GM12878 (cell line): Measurements from ENCODE around the gene TLX2. TPM values are rescaled to one million over a fixed set of nuclear protein-coding genes. Genes with fewer than 3 reads are reported as not detected.

Experiments used
- ATAC-seq: fragments of 200-7000 bp; cut with Tn5 transposase; 3 replicates; pipeline ENCODE4 v1.9.1; 2020; ENCODE audit warnings: mild to moderate bottlenecking, moderate library complexity
- BruUV-seq: library from RNA; stranded (reverse); fragments of 400-500 nt; replicated peaks from 2 replicates; lab custom pipeline; 2021; lab: Mats Ljungman, UMichigan
- CTCF ChIA-PET: fragments of 300-600 bp; sonication (Branson Sonifier 250); formaldehyde crosslinking; extraction: SDS; loops from one replicate; lab custom pipeline; 2021; ENCODE audit warnings: inconsistent platforms; lab: Yijun Ruan, JAX
- POLR2A ChIA-PET: fragments of 350-600 bp; formaldehyde crosslinking; extraction: SDS; loops from one replicate; lab custom pipeline; 2021; ENCODE audit warnings: inconsistent platforms; lab: Charles Lee
- RAD21 ChIA-PET: fragments of 300-600 bp; sonication (Branson Sonifier 250); formaldehyde crosslinking; loops from one replicate; lab custom pipeline; 2023; ENCODE audit warnings: antibody characterized with exemption; ENCODE audit not compliant: unreplicated experiment; lab: Charles Lee
- SMC1A ChIA-PET: fragments of 300-600 bp; sonication (Branson Sonifier 250); formaldehyde crosslinking; loops from one replicate; lab custom pipeline; 2023; ENCODE audit not compliant: unreplicated experiment, uncharacterized antibody; lab: Charles Lee
- DNase-seq: peaks from one replicate; pipeline ENCODE4 v3.0.0-alpha.2; 2011; ENCODE audit warnings: low read depth, low spot score
- FAIRE-seq: peaks from 3 replicates; lab custom pipeline; 2011; peaks lifted over from hg19 to GRCh38; lab: Jason Lieb, UNC
- H2AFZ ChIP-seq: 2 replicates; pipeline ENCODE4 v1.6.0; 2011; ENCODE audit warnings: low read depth, low read length, control low read depth; ENCODE audit not compliant: control insufficient read depth
- H3K27ac ChIP-seq: 2 replicates; pipeline ENCODE4 v1.5.1; 2011; ENCODE audit warnings: control low read depth; ENCODE audit not compliant: control insufficient read depth, insufficient read depth
- H3K27me3 ChIP-seq, 2 experiments: replicated peaks in 1 of 2; 2 replicates each; pipeline versions ENCODE4 v1.6.0 to v1.6.1; 2011; ENCODE audit warnings: low read length in 1 of 2; ENCODE audit not compliant: control insufficient read depth in 2 of 2, insufficient read depth in 2 of 2
- H3K36me3 ChIP-seq, 2 experiments: 2 replicates each; pipeline ENCODE4 v1.5.1; 2011; ENCODE audit warnings: low read length in 1 of 2; ENCODE audit not compliant: control insufficient read depth in 2 of 2, insufficient read depth in 2 of 2
- H3K4me1 ChIP-seq: 2 replicates; pipeline ENCODE4 v1.6.1; 2011; ENCODE audit warnings: mild to moderate bottlenecking, low read length, moderate library complexity, mixed read lengths; ENCODE audit not compliant: control insufficient read depth, insufficient read depth
- H3K4me2 ChIP-seq: 2 replicates; pipeline ENCODE4 v1.6.0; 2011; ENCODE audit warnings: control low read depth; ENCODE audit not compliant: control insufficient read depth, insufficient read depth
- H3K4me3 ChIP-seq: fragments of 200-600 bp; sonication (generic); 2 replicates; pipeline ENCODE4 v1.5.1; 2016
- H3K79me2 ChIP-seq: 2 replicates; pipeline ENCODE4 v1.6.0; 2011; ENCODE audit warnings: low read length; ENCODE audit not compliant: control insufficient read depth, insufficient read depth
- H3K9ac ChIP-seq: 2 replicates; pipeline ENCODE4 v1.8.0; 2011; ENCODE audit warnings: low read length, control low read depth, mixed read lengths; ENCODE audit not compliant: control insufficient read depth, insufficient read depth
- H3K9me3 ChIP-seq: replicated peaks from 3 replicates; pipeline ENCODE4 v1.5.1; 2011; ENCODE audit warnings: mild to moderate bottlenecking, low read length; ENCODE audit not compliant: control insufficient read depth, insufficient read depth
- H4K20me1 ChIP-seq: 2 replicates; pipeline ENCODE4 v1.6.0; 2011; ENCODE audit not compliant: control insufficient read depth, insufficient read depth
- ATF3 ChIP-seq: IDR thresholded peaks from 2 replicates; pipeline ENCODE4 v1.6.1; 2011; ENCODE audit warnings: low read depth, mild to moderate bottlenecking, low read length, moderate library complexity, borderline replicate concordance; ENCODE audit errors: extremely low read depth
- IRF5 ChIP-seq: fragments of 450-650 bp; IDR thresholded peaks from 2 replicates; pipeline ENCODE4 v1.6.1; 2017; ENCODE audit warnings: borderline replicate concordance
- NFYB ChIP-seq: IDR thresholded peaks from 2 replicates; pipeline ENCODE4 v1.6.1; 2011; ENCODE audit warnings: low read depth, mild to moderate bottlenecking, low read length, improper control_type of control experiment, moderate library complexity; ENCODE audit not compliant: insufficient read depth
- SIX5 ChIP-seq: IDR thresholded peaks from 2 replicates; pipeline ENCODE4 v1.6.1; 2011; ENCODE audit warnings: mild to moderate bottlenecking, low read depth, low read length, moderate library complexity; ENCODE audit not compliant: severe bottlenecking
- SRF ChIP-seq, 2 experiments: IDR thresholded peaks; 2 replicates each; pipeline ENCODE4 v1.6.1; 2011; ENCODE audit warnings: low read depth in 2 of 2, low read length in 2 of 2, mild to moderate bottlenecking in 1 of 2, moderate library complexity in 1 of 2
- STAT3 ChIP-seq: IDR thresholded peaks from 2 replicates; pipeline ENCODE4 v1.6.1; 2011; ENCODE audit warnings: low read depth, low read length, improper control_type of control experiment
- SUPT20H ChIP-seq: IDR thresholded peaks from 2 replicates; pipeline ENCODE4 v1.6.1; 2011; ENCODE audit warnings: low read depth, mild to moderate bottlenecking, low read length, moderate library complexity, borderline replicate concordance; ENCODE audit not compliant: control insufficient read depth
- WGBS: methylation state at CpG from one replicate; pipeline ENCODE4 v1.1.6; 2016; ENCODE audit warnings: low lambda C conversion rate; ENCODE audit not compliant: insufficient replicate concordance, insufficient coverage; ENCODE audit errors: missing lambda C conversion rate; 5-methylcytosine and 5-hydroxymethylcytosine counted together
- in situ Hi-C: fragments of 300-500 bp; cut with MboI; formaldehyde crosslinking; loops from 9 replicates; pipeline ENCODE4 v1.14.3; 2018; ENCODE audit warnings: mixed read lengths
- intact Hi-C: fragments of 100-400 bp; cut with micrococcal nuclease; formaldehyde crosslinking; loops from one replicate; pipeline ENCODE4 v1.14.2; 2022; ENCODE audit not compliant: unreplicated experiment
- polyA plus RNA-seq, 11 experiments: library from polyadenylated mRNA; depleted of rRNA in 4 of 11; unstranded in 6 of 11; stranded (reverse) in 5 of 11; fragments of >200 nt; fragmentation: Nextera tagmentation in 4 of 11; fragmentation: Illumina TruSeq in 1 of 11; extraction: Ambion mirVana in 4 of 11; extraction: Trizol in 1 of 11; gene quantifications; 1 replicate in 1 of 11; 2 replicates in 10 of 11; pipeline versions ENCODE4 v1.2.1 to v1.2.3, GENCODE V29; 2011 to 2016; ENCODE audit warnings: inconsistent platforms in 2 of 11, missing spikeins in 2 of 11, low read depth in 1 of 11
- total RNA-seq, 4 experiments: library from RNA; depleted of rRNA in 3 of 4; stranded (reverse); fragments of >200 nt in 3 of 4; fragmentation: Illumina TruSeq in 1 of 4; extraction: Trizol in 1 of 4; gene quantifications; 2 replicates each; pipeline versions ENCODE4 v1.2.1 to v1.2.3, GENCODE V29; 2013 to 2021

TLX2 gene
- total and polyA plus RNA-seq, 10 of the 15 experiments (the other 5 are each of a cell fraction or from before 2014, with no cell fraction given), result 0.06 to 5.5 (median 3.6) TPM; not detected in 1

- intact Hi-C loops, result no loop called here
- 68% methylated on average over 11 of the region's 11 CpGs for WGBS
- DNase-seq, result no peak
- no peak for TF ChIP-seq IRF5
- TF ChIP-seq NFYB, result no peak
- no peak for TF ChIP-seq SRF (IDR thresholded peaks at IDR 0.05; ENCODE audit: low read depth in 2 of 2, low read length in 2 of 2)
- no peak for TF ChIP-seq STAT3
- no peak for TF ChIP-seq SUPT20H
- TF ChIP-seq SIX5, result no peak
- no peak for TF ChIP-seq ATF3
- TF ChIP-seq, all 136 proteins: peak for 0
- H3K27me3 ChIP-seq, result peaks cover 18 to 28% of the 10 kb centered on the region in 2 experiments
- FAIRE-seq (no peak), ATAC-seq (no peak)
- no peak overlapping the region for H2AFZ ChIP-seq
- H3K4me2 ChIP-seq, result no peak overlapping the region
- ChIA-PET POLR2A (interaction anchor here (0.6 to 5.8 kb wide), 5 partner anchors 19 to 1333 kb away, joined by 3 to 33 read pairs (median 6); partner anchors contain the start of genes AUP1 and HTRA2), CTCF (interaction anchor here (2.5 to 13.9 kb wide), 3 partner anchors 19 to 75 kb away, joined by 8 to 231 read pairs (median 135); partner anchors contain the start of genes AUP1, DQX1 and HTRA2), SMC1A (interaction anchor here (0.7 to 5.2 kb wide), 6 partner anchors 8 to 75 kb away, joined by 3 to 71 read pairs (median 4); no protein-coding TSS in a partner anchor), RAD21 (interaction anchor here (0.6 to 5.1 kb wide), 2 partner anchors 23 to 75 kb away, joined by 3 to 61 read pairs; no protein-coding TSS in a partner anchor)
- in situ Hi-C loops, result no loop called here
- no peak overlapping the region for H3K9ac ChIP-seq
- H3K36me3 ChIP-seq, result no peaks in the 10 kb centered on the region
- BruUV-seq, result no TSS peak
- H3K9me3 ChIP-seq, result no peaks in the 10 kb centered on the region; the same call in 2 of the 3 replicates
- H3K4me1 ChIP-seq, result peaks cover 20% of the 10 kb centered on the region
- H3K4me3 ChIP-seq, result no peak overlapping the region
- H3K27ac ChIP-seq, result no peak overlapping the region
- no peaks in the 10 kb centered on the region for H4K20me1 ChIP-seq
- peaks cover 8% of the 10 kb centered on the region for H3K79me2 ChIP-seq
Measured at GRCh38 chr2:74511104-74511989, 2.9 kb upstream of the TLX2 start.
